HEK293T (cell line): Measurements from ENCODE around the gene ADAMTS7.
"Not testable (repeated sequence)": the region's sequence is repeated elsewhere in the genome, so short reads cannot be mapped to it uniquely, and the experiment has no call there.

Experiments
- CTCF ChIA-PET: fragments of 350-600 bp; formaldehyde crosslinking; extraction: SDS; loops from one replicate; lab custom pipeline; 2021; ENCODE audit warnings: antibody characterized with exemption, inconsistent platforms; lab: Yijun Ruan, JAX
- POLR2A ChIA-PET: fragments of 350-600 bp; formaldehyde crosslinking; extraction: SDS; loops from one replicate; lab custom pipeline; 2020; ENCODE audit warnings: antibody characterized with exemption, inconsistent platforms; lab: Yijun Ruan, JAX
- DNase-seq: peaks from one replicate; pipeline ENCODE4 v3.0.0; 2012; ENCODE audit warnings: mixed read lengths; ENCODE audit errors: extremely low spot score
- ARNT ChIP-seq: fragments of 450-650 bp; IDR thresholded peaks from 2 replicates; pipeline ENCODE4 v1.6.1; 2017; ENCODE audit warnings: mild to moderate bottlenecking
- BHLHE40 ChIP-seq: fragments of 450-650 bp; IDR thresholded peaks from 2 replicates; pipeline ENCODE4 v1.6.1; 2016; ENCODE audit warnings: mild to moderate bottlenecking, moderate library complexity, borderline replicate concordance
- CTBP1 ChIP-seq: fragments of 450-650 bp; IDR thresholded peaks from 2 replicates; pipeline ENCODE4 v1.6.1; 2016; ENCODE audit warnings: borderline replicate concordance
- ELF4 ChIP-seq: fragments of 450-650 bp; IDR thresholded peaks from 2 replicates; pipeline ENCODE4 v1.6.1; 2017; ENCODE audit warnings: antibody characterized with exemption
- FOXA1 ChIP-seq: fragments of 450-650 bp; IDR thresholded peaks from 2 replicates; pipeline ENCODE4 v1.6.1; 2016; ENCODE audit warnings: mild to moderate bottlenecking
- FOXK2 ChIP-seq: fragments of 450-650 bp; IDR thresholded peaks from 2 replicates; pipeline ENCODE4 v1.6.1; 2016; ENCODE audit warnings: mild to moderate bottlenecking
- FOXM1 ChIP-seq: fragments of 450-650 bp; IDR thresholded peaks from 2 replicates; pipeline ENCODE4 v1.6.1; 2017; ENCODE audit warnings: mild to moderate bottlenecking, borderline replicate concordance
- HDGF ChIP-seq: fragments of 450-650 bp; IDR thresholded peaks from 2 replicates; pipeline ENCODE4 v1.6.1; 2017; ENCODE audit warnings: antibody characterized with exemption, borderline replicate concordance
- L3MBTL2 ChIP-seq: fragments of 450-650 bp; conservative IDR thresholded peaks from 2 replicates; pipeline ENCODE4 v1.6.1; 2016; ENCODE audit warnings: mild to moderate bottlenecking
- LEF1 ChIP-seq: fragments of 450-650 bp; IDR thresholded peaks from 2 replicates; pipeline ENCODE4 v1.6.1; 2017; ENCODE audit warnings: mild to moderate bottlenecking, borderline replicate concordance
- NFRKB ChIP-seq: fragments of 450-650 bp; IDR thresholded peaks from 2 replicates; pipeline ENCODE4 v1.6.1; 2016; ENCODE audit warnings: mild to moderate bottlenecking, moderate library complexity
- PKNOX1 ChIP-seq: fragments of 450-650 bp; IDR thresholded peaks from 2 replicates; pipeline ENCODE4 v1.6.1; 2016
- SP1 ChIP-seq: fragments of 450-650 bp; IDR thresholded peaks from 2 replicates; pipeline ENCODE4 v1.6.1; 2017
- SUZ12 ChIP-seq: fragments of 450-650 bp; IDR thresholded peaks from 2 replicates; pipeline ENCODE4 v1.6.1; 2016; ENCODE audit warnings: mild to moderate bottlenecking
- TARDBP ChIP-seq: fragments of 450-650 bp; IDR thresholded peaks from 2 replicates; pipeline ENCODE4 v1.6.1; 2016
- ZNF384 ChIP-seq: fragments of 450-650 bp; IDR thresholded peaks from 2 replicates; pipeline ENCODE4 v1.6.1; 2016

The ADAMTS7 gene

GRCh38 chr15:78779176-78779785 is 32.0 kb downstream of the ADAMTS7 start:
- CTCF ChIA-PET, POLR2A ChIA-PET, DNase-seq: not testable (repeated sequence)

- TF ChIP-seq TARDBP (no peak), ZNF384 (no peak), CTBP1 (no peak), SP1 (no peak), HDGF (no peak), L3MBTL2 (no peak), ARNT (no peak), FOXA1 (no peak), NFRKB (no peak), FOXK2 (no peak), SUZ12 (no peak), LEF1 (no peak), ELF4 (no peak), FOXM1 (no peak), BHLHE40 (no peak), PKNOX1 (no peak)
- ChIA-PET CTCF (no interaction called here), POLR2A (no interaction called here)
- no peak for DNase-seq
These were observed 32.8 kb downstream of the ADAMTS7 start for GRCh38 chr15:78778422-78778821.

GRCh38 chr15:78777953-78778345 is 33.3 kb downstream of the ADAMTS7 start:
- DNase-seq, CTCF ChIA-PET, POLR2A ChIA-PET: not testable (repeated sequence)

GRCh38 chr15:78777290-78777952 is 33.8 kb downstream of the ADAMTS7 start:
- DNase-seq, POLR2A ChIA-PET, CTCF ChIA-PET: not testable (repeated sequence)

- DNase-seq, CTCF ChIA-PET: not testable (repeated sequence)
- POLR2A ChIA-PET, result interaction anchor here (0.9 kb wide), 1 partner anchor 798 kb away, joined by 3 read pairs; no protein-coding TSS in a partner anchor
These were observed 35.0 kb downstream of the ADAMTS7 start for GRCh38 chr15:78776046-78776925.

- TF ChIP-seq SUZ12 (no peak), ARNT (no peak), BHLHE40 (no peak), LEF1 (no peak), NFRKB (no peak), SP1 (no peak), TARDBP (no peak), FOXM1 (no peak), L3MBTL2 (no peak), FOXK2 (no peak), HDGF (no peak), CTBP1 (no peak), ELF4 (no peak), PKNOX1 (no peak), FOXA1 (no peak), ZNF384 (no peak)
- no peak for DNase-seq
- ChIA-PET POLR2A (interaction anchor here (0.9 kb wide), 1 partner anchor 797 kb away, joined by 3 read pairs; no protein-coding TSS in a partner anchor), CTCF (no interaction called here)
These were observed 35.8 kb downstream of the ADAMTS7 start for GRCh38 chr15:78775472-78775871.

- not testable (repeated sequence) for DNase-seq
These were observed 36.7 kb downstream of the ADAMTS7 start for GRCh38 chr15:78774451-78774990.

GRCh38 chr15:78773765-78774450 is 37.4 kb downstream of the ADAMTS7 start:
- DNase-seq, CTCF ChIA-PET, POLR2A ChIA-PET: not testable (repeated sequence)

More at GRCh38 chr15:78774451-78774990, 36.7 kb downstream of the ADAMTS7 start:
- CTCF ChIA-PET, POLR2A ChIA-PET: not testable (repeated sequence)
